Tibial artery (tissue), 4 donors: ENCODE results near the gene SIDT1.

Experiments
- DNase-seq, 2 donors: peaks; one replicate each; pipeline ENCODE4 v3.0.0-alpha.2; 2019
- H3K27ac ChIP-seq, 2 donors: fragments of 200-600 bp; sonication (generic) in 1 of 2; 1 replicate in 1 of 2; 2 replicates in 1 of 2; pipeline ENCODE4 v1.5.1; 2018 to 2019; ENCODE audit warnings: mild to moderate bottlenecking in 1 of 2
- H3K27me3 ChIP-seq, 2 donors: fragments of 200-600 bp; sonication (generic) in 1 of 2; one replicate each; pipeline versions ENCODE4 v1.5.1 to v1.6.0; 2016 to 2019
- H3K36me3 ChIP-seq, 3 donors: fragments of 200-600 bp; sonication (generic) in 2 of 3; one replicate each; pipeline ENCODE4 v1.5.1; 2016 to 2019; ENCODE audit warnings: mild to moderate bottlenecking in 2 of 3
- H3K4me1 ChIP-seq, 4 donors: fragments of 200-600 bp; sonication (generic) in 2 of 4; 1 replicate in 3 of 4; 2 replicates in 1 of 4; pipeline ENCODE4 v1.5.1; 2016 to 2019
- H3K4me3 ChIP-seq, 2 donors: fragments of 200-600 bp; sonication (generic) in 1 of 2; 1 replicate in 1 of 2; 2 replicates in 1 of 2; pipeline ENCODE4 v1.5.1; 2018 to 2019; ENCODE audit warnings: mild to moderate bottlenecking in 2 of 2
- H3K9me3 ChIP-seq, 3 donors: fragments of 200-600 bp; sonication (generic) in 1 of 3; one replicate each; pipeline ENCODE4 v1.5.1; 2016 to 2019
- intact Hi-C: fragments of 100-400 bp; cut with DNase I; formaldehyde crosslinking; loops from one replicate; pipeline ENCODE4 v1.15.0; 2023; ENCODE audit warnings: low total_unique reads
- TF ChIP-seq, protein P1 (sequence below), 2 experiments: fragments of 200-600 bp in 1 of 2; fragments of 450-650 bp in 1 of 2; IDR thresholded peaks; one replicate each; pipeline ENCODE4 v1.5.1; 2017 to 2019; ENCODE audit warnings: antibody characterized with exemption in 2 of 2, mild to moderate bottlenecking in 1 of 2, moderate library complexity in 1 of 2

Gene SIDT1

DNA sequence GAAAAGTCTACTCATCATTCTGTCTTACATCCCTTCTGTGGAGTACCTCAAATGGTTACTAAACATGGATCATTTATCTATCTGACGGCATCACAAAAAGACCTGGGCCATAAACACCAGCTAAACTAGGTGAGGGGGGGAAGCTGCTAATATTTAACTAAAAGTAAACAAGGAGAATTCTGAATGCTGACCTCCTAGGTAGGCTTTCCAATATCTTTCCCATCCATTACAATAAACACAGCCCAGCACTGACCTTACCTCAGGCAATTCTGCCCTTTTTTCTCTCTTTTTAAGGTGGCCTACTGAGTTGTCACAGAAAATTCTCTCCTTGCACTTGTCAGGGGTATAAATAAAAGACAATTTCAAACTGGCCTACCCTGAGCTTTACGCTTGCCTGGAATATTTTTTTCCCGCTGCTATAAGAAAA is 131.0 kb downstream of the SIDT1 start:
- no peak overlapping the region for H3K4me3 ChIP-seq
- peaks cover 50 to 70% (median 68%) of the 10 kb centered on the region in 3 donors for H3K36me3 ChIP-seq
- no peak overlapping the region for H3K27ac ChIP-seq
- intact Hi-C loops: no loop called here
- TF ChIP-seq, protein P1, sequence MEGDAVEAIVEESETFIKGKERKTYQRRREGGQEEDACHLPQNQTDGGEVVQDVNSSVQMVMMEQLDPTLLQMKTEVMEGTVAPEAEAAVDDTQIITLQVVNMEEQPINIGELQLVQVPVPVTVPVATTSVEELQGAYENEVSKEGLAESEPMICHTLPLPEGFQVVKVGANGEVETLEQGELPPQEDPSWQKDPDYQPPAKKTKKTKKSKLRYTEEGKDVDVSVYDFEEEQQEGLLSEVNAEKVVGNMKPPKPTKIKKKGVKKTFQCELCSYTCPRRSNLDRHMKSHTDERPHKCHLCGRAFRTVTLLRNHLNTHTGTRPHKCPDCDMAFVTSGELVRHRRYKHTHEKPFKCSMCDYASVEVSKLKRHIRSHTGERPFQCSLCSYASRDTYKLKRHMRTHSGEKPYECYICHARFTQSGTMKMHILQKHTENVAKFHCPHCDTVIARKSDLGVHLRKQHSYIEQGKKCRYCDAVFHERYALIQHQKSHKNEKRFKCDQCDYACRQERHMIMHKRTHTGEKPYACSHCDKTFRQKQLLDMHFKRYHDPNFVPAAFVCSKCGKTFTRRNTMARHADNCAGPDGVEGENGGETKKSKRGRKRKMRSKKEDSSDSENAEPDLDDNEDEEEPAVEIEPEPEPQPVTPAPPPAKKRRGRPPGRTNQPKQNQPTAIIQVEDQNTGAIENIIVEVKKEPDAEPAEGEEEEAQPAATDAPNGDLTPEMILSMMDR (IDR thresholded peaks at IDR 0.05): no peak
- H3K4me1 ChIP-seq: no peaks in the 10 kb centered on the region
- H3K9me3 ChIP-seq: no peaks in the 10 kb centered on the region
- H3K27me3 ChIP-seq: no peaks in the 10 kb centered on the region
- no peak for DNase-seq

DNA sequence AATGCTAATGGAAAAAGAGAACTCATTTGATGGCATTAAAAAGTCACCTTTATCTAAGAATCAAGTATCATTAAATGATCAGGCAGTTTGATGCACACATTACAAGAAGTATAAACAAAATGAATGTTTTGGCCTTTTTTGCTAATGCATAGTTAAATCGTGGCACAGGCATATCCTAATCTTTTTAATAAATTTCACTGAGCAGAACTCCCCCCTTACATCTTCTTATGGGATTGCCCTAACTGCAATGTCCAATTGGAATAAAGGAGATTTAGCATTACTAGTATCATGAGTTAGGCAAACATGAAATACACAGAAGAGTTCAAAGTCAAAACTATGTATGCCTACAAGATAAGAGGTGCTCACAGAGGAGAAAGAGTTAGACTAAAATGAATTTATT is 131.4 kb downstream of the SIDT1 start:
- Histone ChIP-seq H3K4me1 (no peaks in the 10 kb centered on the region), H3K9me3 (no peaks in the 10 kb centered on the region), H3K27ac (no peak overlapping the region), H3K4me3 (no peak overlapping the region), H3K27me3 (no peaks in the 10 kb centered on the region), H3K36me3 (peaks cover 49 to 66% (median 64%) of the 10 kb centered on the region in 3 donors)
- TF ChIP-seq, protein P1 (IDR thresholded peaks at IDR 0.05): no peak
- no peak for DNase-seq
- intact Hi-C loops: no loop called here

DNA sequence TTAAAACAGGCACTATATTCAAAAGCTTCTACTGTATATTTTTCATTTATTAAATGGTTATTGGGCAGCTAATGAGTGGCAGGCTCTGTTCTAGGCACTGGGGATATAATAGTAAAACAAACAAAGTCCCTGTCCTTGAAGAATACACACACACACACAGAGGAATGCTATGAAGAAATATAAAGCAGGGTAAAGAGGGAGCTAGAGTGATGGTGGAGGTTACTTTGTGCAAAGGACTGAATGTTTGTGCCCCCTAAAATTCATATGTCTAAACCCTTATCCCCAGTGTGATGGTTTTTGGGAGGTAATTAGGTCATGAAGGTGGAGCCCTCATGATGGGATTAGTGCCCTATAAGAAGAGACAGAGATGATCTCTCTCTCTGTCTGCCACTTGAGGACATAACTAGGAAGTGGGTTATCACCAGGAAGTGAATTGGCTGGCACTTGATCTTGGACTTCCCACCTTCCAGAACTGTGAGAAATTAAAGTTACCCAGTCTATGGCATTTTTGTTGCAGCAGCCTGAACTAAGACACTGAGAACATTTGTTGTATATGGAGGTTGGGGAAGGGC is 132.3 kb downstream of the SIDT1 start:
- TF ChIP-seq, protein P1 (IDR thresholded peaks at IDR 0.05): no peak
- H3K27ac ChIP-seq: no peak overlapping the region
- intact Hi-C loops: no loop called here

DNA sequence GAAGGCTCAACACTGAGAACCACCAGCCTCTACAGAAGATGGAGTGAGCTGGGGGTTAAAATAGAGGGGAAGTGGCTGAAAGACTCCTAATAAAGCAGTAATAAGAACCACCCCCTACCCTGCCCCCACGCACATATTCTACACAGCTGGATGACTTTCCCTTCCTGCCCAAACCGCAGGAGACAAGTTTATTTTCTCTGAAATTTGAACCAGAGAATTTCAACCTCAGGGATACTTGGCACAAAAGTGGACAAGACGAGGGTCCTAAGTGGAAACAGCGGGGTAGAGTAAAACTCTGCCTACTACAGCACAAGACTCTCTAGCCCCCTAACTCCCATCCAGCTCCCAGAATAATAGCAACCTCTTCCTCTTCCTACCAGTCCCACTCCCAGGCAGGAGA is 135.7 kb downstream of the SIDT1 start:
- Histone ChIP-seq H3K4me3 (no peak overlapping the region), H3K36me3 (peaks cover 9 to 36% (median 21%) of the 10 kb centered on the region in 3 donors), H3K27ac (no peak overlapping the region), H3K4me1 (no peaks in the 10 kb centered on the region), H3K27me3 (no peaks in the 10 kb centered on the region), H3K9me3 (no peaks in the 10 kb centered on the region)
- TF ChIP-seq, protein P1 (IDR thresholded peaks at IDR 0.05): no peak
- intact Hi-C loops: no loop called here
- no peak for DNase-seq

More for the DNA sequence above, 132.3 kb downstream of the SIDT1 start:
- H3K4me3 ChIP-seq: no peak overlapping the region
- DNase-seq: no peak
- peaks cover 41 to 57% (median 55%) of the 10 kb centered on the region in 3 donors for H3K36me3 ChIP-seq
- H3K9me3 ChIP-seq: no peaks in the 10 kb centered on the region
- no peaks in the 10 kb centered on the region for H3K27me3 ChIP-seq
- H3K4me1 ChIP-seq: no peaks in the 10 kb centered on the region

DNA sequence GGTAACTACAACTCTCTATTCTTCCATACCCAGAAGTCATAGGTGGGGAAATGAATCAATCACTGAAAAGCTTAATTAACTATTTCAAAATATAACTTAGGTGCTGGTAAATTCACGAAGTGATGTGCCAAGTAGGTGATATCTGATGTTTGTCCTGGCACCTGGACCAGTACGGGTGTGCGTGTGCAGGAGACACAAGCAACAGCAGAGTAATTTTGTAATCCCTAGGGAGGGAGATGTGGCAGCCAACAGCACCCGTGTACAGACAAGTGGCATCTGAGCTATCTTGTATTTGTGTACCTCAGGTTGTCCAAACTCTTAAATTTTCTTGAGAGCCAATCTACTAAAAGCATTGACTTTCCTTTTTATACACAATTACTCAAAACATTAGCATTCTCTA is 141.2 kb downstream of the SIDT1 start:
- TF ChIP-seq, protein P1 (IDR thresholded peaks at IDR 0.05): no peak
- Histone ChIP-seq H3K9me3 (no peaks in the 10 kb centered on the region), H3K4me3 (no peak overlapping the region), H3K4me1 (no peaks in the 10 kb centered on the region), H3K36me3 (peaks cover 4 to 51% (median 25%) of the 10 kb centered on the region in 3 donors), H3K27ac (no peak overlapping the region), H3K27me3 (no peaks in the 10 kb centered on the region)
- no peak for DNase-seq
- intact Hi-C loops: no loop called here

DNA sequence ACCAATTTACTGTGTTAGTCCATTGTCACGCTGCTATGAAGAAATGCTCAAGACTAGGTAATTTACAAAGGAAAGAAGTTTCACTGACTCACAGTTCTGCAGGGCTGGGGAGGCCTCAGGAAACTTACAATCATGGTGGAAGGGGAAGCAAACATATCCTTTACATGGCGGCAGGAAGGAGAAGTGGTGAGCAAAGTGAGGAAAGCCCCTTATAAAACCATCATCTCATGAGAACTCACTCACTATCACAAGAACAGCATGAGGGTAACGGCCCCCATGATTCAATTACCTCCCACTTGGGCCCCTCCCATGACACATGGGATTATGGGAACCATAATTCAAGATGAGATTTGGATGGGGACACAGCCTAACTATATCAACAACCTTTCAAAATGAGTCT is 143.9 kb downstream of the SIDT1 start:
- DNase-seq: no peak
- Histone ChIP-seq H3K9me3 (no peaks in the 10 kb centered on the region), H3K4me3 (no peak overlapping the region), H3K27ac (no peak overlapping the region), H3K36me3 (peaks cover 4 to 46% (median 25%) of the 10 kb centered on the region in 3 donors), H3K4me1 (no peaks in the 10 kb centered on the region), H3K27me3 (no peaks in the 10 kb centered on the region)
- TF ChIP-seq, protein P1 (IDR thresholded peaks at IDR 0.05): no peak
- intact Hi-C loops: no loop called here
